H1 (cell line): ENCODE results near the gene ACTR3C. TPM values are rescaled to one million over a fixed set of nuclear protein-coding genes. Genes with fewer than 3 reads are reported as not detected.
"Not testable (repeated sequence)": the region's sequence is repeated elsewhere in the genome, so short reads cannot be mapped to it uniquely, and the experiment has no call there.

Experiments
- CTCF ChIA-PET: fragments of 300-600 bp; sonication (Branson Sonifier 250); formaldehyde crosslinking; loops from one replicate; lab custom pipeline; 2021; ENCODE audit not compliant: partially characterized antibody; lab: Charles Lee
- POLR2A ChIA-PET: fragments of 300-600 bp; sonication (Branson Sonifier 250); formaldehyde crosslinking; loops from one replicate; lab custom pipeline; 2021; ENCODE audit warnings: inconsistent platforms; ENCODE audit not compliant: partially characterized antibody; lab: Charles Lee
- DNase-seq, 2 experiments: peaks; one replicate each; pipeline versions ENCODE4 v3.0.0 to v3.0.0-alpha.2; 2010 to 2022; ENCODE audit warnings: low spot score in 2 of 2, low read depth in 1 of 2, mixed read lengths in 1 of 2
- FAIRE-seq: peaks from 2 replicates; lab custom pipeline; 2011; peaks lifted over from hg19 to GRCh38; lab: Jason Lieb, UNC
- H2AFZ ChIP-seq: 2 replicates; pipeline ENCODE4 v1.8.1; 2012; ENCODE audit warnings: low read length, inconsistent platforms
- H2AK5ac ChIP-seq: 2 replicates; pipeline ENCODE4 v1.6.1; 2013; ENCODE audit warnings: low read depth, low read length
- H2BK120ac ChIP-seq: replicated peaks from 2 replicates; pipeline ENCODE3; 2013; ENCODE audit warnings: low read depth, low read length, inconsistent platforms
- H2BK12ac ChIP-seq: 2 replicates; pipeline ENCODE4 v1.6.1; 2013; ENCODE audit warnings: low read depth, low read length
- H2BK15ac ChIP-seq: 2 replicates; pipeline ENCODE4 v1.6.1; 2013; ENCODE audit warnings: low read length
- H2BK20ac ChIP-seq: 2 replicates; pipeline ENCODE4 v1.6.1; 2013; ENCODE audit warnings: low read length
- H2BK5ac ChIP-seq: 2 replicates; pipeline ENCODE4 v1.6.1; 2013; ENCODE audit warnings: low read depth, low read length
- H3K14ac ChIP-seq: 2 replicates; pipeline ENCODE4 v1.6.1; 2013; ENCODE audit warnings: inconsistent platforms; ENCODE audit not compliant: insufficient read length
- H3K18ac ChIP-seq: 2 replicates; pipeline ENCODE4 v1.6.1; 2013; ENCODE audit warnings: low read length; ENCODE audit errors: extremely low read depth
- H3K23ac ChIP-seq: 2 replicates; pipeline ENCODE4 v1.6.1; 2013; ENCODE audit warnings: inconsistent platforms; ENCODE audit not compliant: insufficient read length
- H3K23me2 ChIP-seq: 2 replicates; pipeline ENCODE4 v1.6.1; 2013; ENCODE audit warnings: low read depth, low read length
- H3K27ac ChIP-seq: 2 replicates; pipeline ENCODE4 v1.6.1; 2011; ENCODE audit warnings: low read depth, low read length, inconsistent platforms
- H3K27me3 ChIP-seq, 4 experiments: replicated peaks in 1 of 4; 1 replicate in 1 of 4; 2 replicates in 3 of 4; pipeline versions ENCODE4 v1.6.1 to v1.8.1; 2011 to 2013; ENCODE audit warnings: low read length in 3 of 4, mild to moderate bottlenecking in 3 of 4, inconsistent platforms in 2 of 4, mixed read lengths in 2 of 4, moderate library complexity in 1 of 4; ENCODE audit not compliant: control insufficient read depth in 3 of 4, insufficient read depth in 3 of 4; ENCODE audit errors: extremely low read depth in 1 of 4
- H3K36me3 ChIP-seq, 4 experiments: 2 replicates each; pipeline versions ENCODE4 v1.6.1 to v1.8.1; 2011 to 2013; ENCODE audit warnings: mild to moderate bottlenecking in 4 of 4, low read length in 3 of 4, moderate library complexity in 2 of 4, control low read depth in 1 of 4, inconsistent platforms in 1 of 4; ENCODE audit not compliant: insufficient read depth in 4 of 4, control insufficient read depth in 2 of 4
- H3K4ac ChIP-seq: replicated peaks from 2 replicates; pipeline ENCODE3; 2013; ENCODE audit warnings: low read length, low read depth, mixed read lengths, inconsistent platforms; ENCODE audit not compliant: insufficient read length
- H3K4me1 ChIP-seq, 4 experiments: replicated peaks in 1 of 4; 1 replicate in 1 of 4; 2 replicates in 3 of 4; pipeline versions ENCODE4 v1.6.1 to v1.8.1; 2011 to 2013; ENCODE audit warnings: low read length in 3 of 4, inconsistent platforms in 2 of 4, mixed read lengths in 1 of 4; ENCODE audit not compliant: insufficient read depth in 4 of 4, control insufficient read depth in 3 of 4
- H3K4me2 ChIP-seq, 2 experiments: 2 replicates each; pipeline versions ENCODE4 v1.6.1 to v1.8.1; 2011 to 2013; ENCODE audit warnings: low read depth in 2 of 2, low read length in 2 of 2, control low read depth in 1 of 2, inconsistent platforms in 1 of 2, mild to moderate bottlenecking in 1 of 2; ENCODE audit not compliant: insufficient read depth in 1 of 2
- H3K4me3 ChIP-seq, 4 experiments: fragments of 200-600, 300-600 bp in 1 of 4; sonication (generic), shearing (Covaris generic), sonication (Bioruptor Twin) in 1 of 4; 2 replicates each; pipeline versions ENCODE4 v1.5.1 to v1.8.1; 2011 to 2016; ENCODE audit warnings: low read length in 4 of 4, low read depth in 3 of 4, control low read depth in 2 of 4, inconsistent platforms in 2 of 4, mild to moderate bottlenecking in 2 of 4, mixed read lengths in 1 of 4, moderate library complexity in 1 of 4; ENCODE audit not compliant: insufficient read depth in 2 of 4; ENCODE audit errors: extremely low read depth in 1 of 4
- H3K56ac ChIP-seq: replicated peaks from 2 replicates; pipeline ENCODE3; 2013; ENCODE audit warnings: low read depth, mild to moderate bottlenecking, mixed read lengths, low read length, inconsistent platforms; ENCODE audit not compliant: insufficient read length
- H3K79me1 ChIP-seq: 2 replicates; pipeline ENCODE4 v1.6.1; 2013; ENCODE audit warnings: low read depth, low read length, control low read depth
- H3K79me2 ChIP-seq, 2 experiments: 2 replicates each; pipeline versions ENCODE4 v1.6.1 to v1.8.1; 2012 to 2013; ENCODE audit warnings: low read length in 2 of 2, mild to moderate bottlenecking in 2 of 2, inconsistent platforms in 1 of 2; ENCODE audit not compliant: insufficient read depth in 2 of 2, control insufficient read depth in 1 of 2
- H3K9ac ChIP-seq, 4 experiments: replicated peaks in 1 of 4; 1 replicate in 1 of 4; 2 replicates in 3 of 4; pipeline versions ENCODE4 v1.6.1 to v1.8.1; 2011 to 2013; ENCODE audit warnings: low read depth in 3 of 4, low read length in 3 of 4, control low read depth in 2 of 4, mild to moderate bottlenecking in 2 of 4, moderate library complexity in 2 of 4, inconsistent platforms in 1 of 4; ENCODE audit errors: extremely low read depth in 1 of 4
- H3K9me3 ChIP-seq, 2 experiments: 2 replicates each; pipeline versions ENCODE4 v1.6.1 to v1.8.1; 2012 to 2013; ENCODE audit warnings: mild to moderate bottlenecking in 2 of 2, moderate library complexity in 2 of 2, control low read depth in 1 of 2, inconsistent platforms in 1 of 2, low read depth in 1 of 2, low read length in 1 of 2, mixed read lengths in 1 of 2; ENCODE audit not compliant: insufficient read depth in 2 of 2
- H4K20me1 ChIP-seq, 2 experiments: replicated peaks in 1 of 2; 2 replicates each; pipeline versions ENCODE3 to v1.8.1; 2011 to 2013; ENCODE audit warnings: inconsistent platforms in 2 of 2, low read length in 2 of 2, mild to moderate bottlenecking in 1 of 2; ENCODE audit not compliant: insufficient read depth in 2 of 2, control insufficient read depth in 1 of 2
- H4K5ac ChIP-seq: 2 replicates; pipeline ENCODE4 v1.6.1; 2013; ENCODE audit warnings: low read length, low read depth, mixed read lengths, inconsistent platforms; ENCODE audit not compliant: insufficient read length
- H4K8ac ChIP-seq: 2 replicates; pipeline ENCODE4 v1.8.0; 2013; ENCODE audit warnings: mild to moderate bottlenecking, moderate library complexity, low read length, inconsistent platforms; ENCODE audit not compliant: insufficient read depth; ENCODE audit errors: extremely low read depth
- H4K91ac ChIP-seq: replicated peaks from 2 replicates; pipeline ENCODE3; 2013; ENCODE audit warnings: low read length, mixed read lengths, inconsistent platforms; ENCODE audit not compliant: insufficient read length
- WGBS, 2 experiments: shearing (Covaris generic) in 1 of 2; methylation state at CpG; one replicate each; pipeline versions ENCODE4 v1.1.6 to v1.1.7; 2013 to 2015; ENCODE audit warnings: low lambda C conversion rate in 2 of 2, mixed read lengths in 2 of 2, inconsistent platforms in 1 of 2, low coverage in 1 of 2, missing lambda C conversion rate in 1 of 2; ENCODE audit not compliant: insufficient replicate concordance in 2 of 2, insufficient coverage in 1 of 2, insufficient read length in 1 of 2; ENCODE audit errors: extremely low coverage in 1 of 2, missing lambda C conversion rate in 1 of 2; 5-methylcytosine and 5-hydroxymethylcytosine counted together
- polyA plus RNA-seq, 7 experiments: library from polyadenylated mRNA; depleted of rRNA in 3 of 7; stranded (reverse) in 5 of 7; unstranded in 2 of 7; fragments of >200 nt in 5 of 7; fragments of 200-250 nt in 2 of 7; gene quantifications; 1 replicate in 5 of 7; 2 replicates in 1 of 7; 4 replicates in 1 of 7; pipeline versions ENCODE4 v1.2.1 to v1.2.3, GENCODE V29; 2011 to 2013; ENCODE audit warnings: missing spikeins in 2 of 7, mixed read lengths in 2 of 7
- total RNA-seq: library from RNA; stranded (reverse); fragmentation: NEBNext Ultra II Directional; extraction: Animal tissue kit (Norgen Biotek cat#: 25700); gene quantifications from 2 replicates; pipeline ENCODE4 v1.2.1, GENCODE V29; 2021

Gene ACTR3C
- total and polyA plus RNA-seq, 2 of the 8 experiments (the other 6 are each of a cell fraction or from before 2014, with no cell fraction given): 1.5 TPM; not detected in 1

- H3K9me3 ChIP-seq, H2BK15ac ChIP-seq, H3K18ac ChIP-seq, H3K4ac ChIP-seq, H2BK20ac ChIP-seq, H2BK12ac ChIP-seq, DNase-seq, H3K4me2 ChIP-seq, POLR2A ChIA-PET, H4K5ac ChIP-seq, CTCF ChIA-PET, H3K27ac ChIP-seq, H3K23me2 ChIP-seq, H3K56ac ChIP-seq, H3K14ac ChIP-seq, H3K36me3 ChIP-seq, H3K79me1 ChIP-seq, H3K4me1 ChIP-seq, H4K91ac ChIP-seq, H3K23ac ChIP-seq, H2BK5ac ChIP-seq, H2BK120ac ChIP-seq, H4K20me1 ChIP-seq, H3K9ac ChIP-seq, H3K27me3 ChIP-seq, FAIRE-seq, H4K8ac ChIP-seq, H3K4me3 ChIP-seq, H2AK5ac ChIP-seq, H3K79me2 ChIP-seq, H2AFZ ChIP-seq: not testable (repeated sequence)
- 75% methylated on average over 3 of the region's 8 CpGs; no CpG with 5 or more reads in 1 of the 2 experiments for WGBS, 2 experiments
Measured at GRCh38 chr7:150295614-150296013, 27.7 kb downstream of the ACTR3C start.

- H2BK120ac ChIP-seq, DNase-seq, H3K56ac ChIP-seq, CTCF ChIA-PET, H3K4me3 ChIP-seq, H3K14ac ChIP-seq, H2AK5ac ChIP-seq, POLR2A ChIA-PET, H3K27me3 ChIP-seq, H3K79me1 ChIP-seq, H2BK15ac ChIP-seq, H3K23ac ChIP-seq, H4K5ac ChIP-seq, H2BK12ac ChIP-seq, H3K4me1 ChIP-seq, H2BK20ac ChIP-seq, H3K36me3 ChIP-seq, H3K79me2 ChIP-seq, H3K4ac ChIP-seq, H3K27ac ChIP-seq, H3K18ac ChIP-seq, H3K9ac ChIP-seq, H3K9me3 ChIP-seq, H2AFZ ChIP-seq, H2BK5ac ChIP-seq, H3K4me2 ChIP-seq, H4K20me1 ChIP-seq, H4K91ac ChIP-seq, H4K8ac ChIP-seq, H3K23me2 ChIP-seq: not testable (repeated sequence)
- FAIRE-seq: peak; percentile 32
- 87% methylated on average over 7 of the region's 8 CpGs; no CpG with 5 or more reads in 1 of the 2 experiments for WGBS, 2 experiments
Measured at GRCh38 chr7:150295027-150295426, 28.3 kb downstream of the ACTR3C start.
